Mononuclear cell (primary cell): ENCODE measurements around the gene TRPM6. TPM values are rescaled to one million over a fixed set of nuclear protein-coding genes. Genes with fewer than 3 reads are reported as not detected.

Experiments used
- total RNA-seq: library from RNA; depleted of rRNA; stranded (reverse); fragments of >200 nt; gene quantifications from one replicate; pipeline ENCODE4 v1.2.3, GENCODE V29; 2012

TRPM6 gene
- total RNA-seq, 1 donor = 0.31 TPM

Other genes with a start within 250 kb of the TRPM6 start
- gene C9orf40, start 65.0 kb upstream of the TRPM6 start, total RNA-seq = 1.6 TPM
- 47.9 TPM for gene CARNMT1, start 140.4 kb upstream of the TRPM6 start, total RNA-seq
- gene NMRK1, start 200.2 kb upstream of the TRPM6 start, total RNA-seq = 18.4 TPM
- gene OSTF1, start 200.6 kb upstream of the TRPM6 start, total RNA-seq = 40.5 TPM